SK-N-SH (cell line): ENCODE data around the gene STAMBP. TPM values are rescaled to one million over a fixed set of nuclear protein-coding genes. Genes with fewer than 3 reads are reported as not detected.

ENCODE experiments used
- CTCF ChIA-PET: fragments of 300-600, 350-600 bp; formaldehyde crosslinking; extraction: SDS; loops from one replicate; lab custom pipeline; 2021; lab: Yijun Ruan, JAX
- POLR2A ChIA-PET: fragments of 350-600 bp; sonication (Branson Sonifier 250); formaldehyde crosslinking; extraction: SDS; loops from one replicate; lab custom pipeline; 2020; ENCODE audit warnings: antibody characterized with exemption, inconsistent platforms; lab: Yijun Ruan, JAX
- DNase-seq: peaks from one replicate; pipeline ENCODE4 v3.0.0; 2012
- H2AFZ ChIP-seq: fragments of 200-600 bp; sonication (generic); 2 replicates; pipeline ENCODE4 v1.8.1; 2016; ENCODE audit warnings: antibody characterized with exemption, mild to moderate bottlenecking, low read depth
- H3F3A ChIP-seq: fragments of 200-600 bp; sonication (generic); replicated peaks from 2 replicates; pipeline ENCODE3; 2016; ENCODE audit warnings: antibody characterized with exemption, mild to moderate bottlenecking; ENCODE audit not compliant: insufficient read depth
- H3K27ac ChIP-seq, 2 experiments: fragments of 200-500 bp in 1 of 2; fragments of 200-600 bp in 1 of 2; sonication (Bioruptor generic) in 1 of 2; sonication (generic), shearing (Covaris generic) in 1 of 2; 2 replicates each; pipeline versions ENCODE4 v1.5.1 to v1.6.1; 2014 to 2016; ENCODE audit warnings: low read depth in 2 of 2, inconsistent platforms in 1 of 2, low read length in 1 of 2, mild to moderate bottlenecking in 1 of 2, mixed read lengths in 1 of 2
- H3K27me3 ChIP-seq: fragments of 200-600 bp; sonication (generic), shearing (Covaris generic); 2 replicates; pipeline ENCODE4 v1.6.1; 2016; ENCODE audit warnings: mixed run types; ENCODE audit not compliant: insufficient read depth
- H3K36me3 ChIP-seq, 2 experiments: fragments of 200-500 bp in 1 of 2; fragments of 200-600 bp in 1 of 2; sonication (Bioruptor generic) in 1 of 2; sonication (generic) in 1 of 2; replicated peaks in 1 of 2; 2 replicates each; pipeline versions ENCODE3 to v1.5.1; 2014 to 2016; ENCODE audit warnings: low read length in 1 of 2, mild to moderate bottlenecking in 1 of 2; ENCODE audit not compliant: insufficient read depth in 2 of 2, control insufficient read depth in 1 of 2
- H3K4me1 ChIP-seq, 2 experiments: fragments of 200-500 bp in 1 of 2; fragments of 200-600 bp in 1 of 2; sonication (Bioruptor generic) in 1 of 2; sonication (generic), shearing (Covaris generic) in 1 of 2; 2 replicates each; pipeline versions ENCODE4 v1.5.1 to v1.6.1; 2014 to 2016; ENCODE audit warnings: low read depth in 1 of 2, low read length in 1 of 2, mixed run types in 1 of 2; ENCODE audit not compliant: insufficient read depth in 2 of 2, control insufficient read depth in 1 of 2
- H3K4me2 ChIP-seq: fragments of 200-600 bp; sonication (generic), shearing (Covaris generic); 2 replicates; pipeline ENCODE4 v1.6.1; 2017; ENCODE audit warnings: mixed run types
- H3K4me3 ChIP-seq, 2 experiments: fragments of 200-500 bp in 1 of 2; fragments of 200-600 bp in 1 of 2; sonication (Bioruptor generic) in 1 of 2; sonication (generic), shearing (Covaris generic) in 1 of 2; 2 replicates each; pipeline versions ENCODE4 v1.5.1 to v1.8.1; 2014 to 2016; ENCODE audit warnings: low read depth in 2 of 2, inconsistent platforms in 1 of 2, low read length in 1 of 2, mild to moderate bottlenecking in 1 of 2, mixed read lengths in 1 of 2, moderate library complexity in 1 of 2
- H3K79me2 ChIP-seq: fragments of 200-600 bp; sonication (generic); 2 replicates; pipeline ENCODE4 v1.8.1; 2017; ENCODE audit warnings: mild to moderate bottlenecking; ENCODE audit not compliant: insufficient read depth
- H3K9ac ChIP-seq: fragments of 200-600 bp; sonication (generic); 2 replicates; pipeline ENCODE4 v1.6.1; 2017; ENCODE audit warnings: mixed run types
- H3K9me2 ChIP-seq: fragments of 200-600 bp; sonication (generic); 2 replicates; pipeline ENCODE4 v1.6.1; 2017; ENCODE audit warnings: mixed run types
- H3K9me3 ChIP-seq: fragments of 200-600 bp; sonication (generic); 2 replicates; pipeline ENCODE4 v1.6.1; 2017; ENCODE audit warnings: mixed run types, mild to moderate bottlenecking, moderate library complexity
- H4K20me1 ChIP-seq: fragments of 200-600 bp; sonication (generic); 2 replicates; pipeline ENCODE4 v1.6.1; 2017; ENCODE audit warnings: mild to moderate bottlenecking, mixed run types; ENCODE audit not compliant: insufficient read depth
- ELF1 ChIP-seq: IDR thresholded peaks from 2 replicates; pipeline ENCODE4 v1.4.0; 2012
- EP300 ChIP-seq, 2 experiments: IDR thresholded peaks; 2 replicates each; pipeline versions ENCODE4 v1.4.0 to v1.6.1; 2012; ENCODE audit warnings: borderline replicate concordance in 1 of 2, low read depth in 1 of 2, low read length in 1 of 2
- FOSL2 ChIP-seq: IDR thresholded peaks from 2 replicates; pipeline ENCODE4 v1.4.0; 2012; ENCODE audit warnings: low read depth, mild to moderate bottlenecking, moderate library complexity, borderline replicate concordance
- FOXJ3 ChIP-seq: sonication (generic); formaldehyde crosslinking; IDR thresholded peaks from 2 replicates; pipeline ENCODE4 v1.5.1; 2020; ENCODE audit warnings: mild to moderate bottlenecking, missing genetic modification reagents
- GABPA ChIP-seq: IDR thresholded peaks from 2 replicates; pipeline ENCODE4 v1.4.0; 2012; ENCODE audit warnings: low read depth, mild to moderate bottlenecking
- GATA2 ChIP-seq: sonication (generic); formaldehyde crosslinking; IDR thresholded peaks from 2 replicates; pipeline ENCODE4 v1.5.0; 2020; ENCODE audit warnings: mild to moderate bottlenecking, missing genetic modification reagents
- JUND ChIP-seq: IDR thresholded peaks from 2 replicates; pipeline ENCODE4 v1.4.0; 2012
- MAX ChIP-seq: IDR thresholded peaks from 2 replicates; pipeline ENCODE4 v1.4.0; 2012; ENCODE audit warnings: low read depth
- MEF2A ChIP-seq: IDR thresholded peaks from 2 replicates; pipeline ENCODE4 v1.4.0; 2012; ENCODE audit warnings: low read depth, borderline replicate concordance
- MXI1 ChIP-seq: IDR thresholded peaks from 2 replicates; pipeline ENCODE4 v1.6.1; 2012; ENCODE audit warnings: mild to moderate bottlenecking, low read depth, low read length, improper control_type of control experiment
- NFIC ChIP-seq: IDR thresholded peaks from 2 replicates; pipeline ENCODE4 v1.4.0; 2012; ENCODE audit warnings: borderline replicate concordance
- NRF1 ChIP-seq: IDR thresholded peaks from 2 replicates; pipeline ENCODE4 v1.6.1; 2012; ENCODE audit warnings: low read depth, mild to moderate bottlenecking, low read length
- POLR2AphosphoS5 ChIP-seq: IDR thresholded peaks from 2 replicates; pipeline ENCODE4 v1.6.1; 2012; ENCODE audit warnings: low read depth, low read length
- RAD21 ChIP-seq: IDR thresholded peaks from 2 replicates; pipeline ENCODE4 v1.6.1; 2012; ENCODE audit warnings: mild to moderate bottlenecking, low read length
- RCOR1 ChIP-seq: fragments of 150-350 bp; IDR thresholded peaks from 2 replicates; pipeline ENCODE4 v1.6.1; 2017; ENCODE audit warnings: antibody characterized with exemption, low read length
- SIN3A ChIP-seq: IDR thresholded peaks from 2 replicates; pipeline ENCODE4 v1.6.1; 2012; ENCODE audit warnings: low read depth, mild to moderate bottlenecking, low read length, moderate library complexity, borderline replicate concordance
- SMC3 ChIP-seq: IDR thresholded peaks from 2 replicates; pipeline ENCODE4 v1.6.1; 2012; ENCODE audit warnings: low read depth, low read length, improper control_type of control experiment
- TAF1 ChIP-seq: IDR thresholded peaks from 2 replicates; pipeline ENCODE4 v1.6.1; 2012; ENCODE audit warnings: low read depth, mild to moderate bottlenecking, low read length, moderate library complexity, borderline replicate concordance
- TCF12 ChIP-seq: IDR thresholded peaks from 2 replicates; pipeline ENCODE4 v1.4.0; 2012
- TEAD4 ChIP-seq: IDR thresholded peaks from 2 replicates; pipeline ENCODE4 v1.4.0; 2012; ENCODE audit warnings: mild to moderate bottlenecking, borderline replicate concordance; ENCODE audit not compliant: insufficient read depth
- USF1 ChIP-seq: IDR thresholded peaks from 2 replicates; pipeline ENCODE4 v1.4.0; 2012; ENCODE audit warnings: low read depth, borderline replicate concordance
- YY1 ChIP-seq: IDR thresholded peaks from 2 replicates; pipeline ENCODE4 v1.4.0; 2012; ENCODE audit warnings: low read depth, mild to moderate bottlenecking
- WGBS: methylation state at CpG from one replicate; pipeline ENCODE4 v1.1.6; 2017; ENCODE audit warnings: low lambda C conversion rate; 5-methylcytosine and 5-hydroxymethylcytosine counted together
- polyA plus RNA-seq, 3 experiments: library from polyadenylated mRNA; depleted of rRNA; stranded (reverse); fragments of >200 nt; gene quantifications; 2 replicates each; pipeline ENCODE4 v1.2.3, GENCODE V29; 2012
- TF ChIP-seq, protein P1 (sequence below): fragments of 150-350 bp; IDR thresholded peaks from 2 replicates; pipeline ENCODE4 v1.6.1; 2016; ENCODE audit warnings: mild to moderate bottlenecking, low read depth, low read length

The STAMBP gene
- polyA plus RNA-seq, 1 of the 3 experiments (the other 2 are of a cell fraction): 42.2 TPM

DNA sequence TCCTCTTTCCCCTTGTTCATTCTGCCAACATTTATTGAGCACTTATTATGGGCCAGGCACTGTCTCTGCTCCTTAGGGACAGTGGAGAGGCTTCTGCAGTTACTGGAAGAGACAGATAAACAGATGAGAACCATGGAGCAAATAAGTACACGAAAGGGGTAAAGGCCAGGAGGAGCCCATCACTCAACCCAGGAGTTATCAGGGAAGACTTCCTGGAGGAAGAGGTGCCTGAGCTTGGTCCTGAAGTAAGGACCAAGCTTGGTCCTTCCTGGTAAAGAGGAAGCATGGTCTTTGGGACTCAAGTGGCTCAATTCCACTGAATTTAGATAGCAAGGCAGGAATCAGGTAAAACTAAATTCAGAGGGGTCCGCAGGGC is 65.7 kb downstream of the STAMBP start:
- Histone ChIP-seq H3K9ac (no peak overlapping the region), H3K27ac (no peak overlapping the region), H4K20me1 (no peaks in the 10 kb centered on the region), H2AFZ (no peak overlapping the region), H3K36me3 (no peaks in the 10 kb centered on the region), H3K4me1 (no peaks in the 10 kb centered on the region), H3K9me3 (no peaks in the 10 kb centered on the region), H3K4me3 (no peak overlapping the region), H3F3A (no peaks in the 10 kb centered on the region), H3K9me2 (no peaks in the 10 kb centered on the region), H3K4me2 (no peak overlapping the region), H3K79me2 (no peaks in the 10 kb centered on the region), H3K27me3 (no peaks in the 10 kb centered on the region; the same call in 1 of the 2 replicates)
- no peak for DNase-seq
- CTCF ChIA-PET: no interaction called here
- WGBS: 94% methylated on average over 2 of the region's 2 CpGs
- POLR2A ChIA-PET: no interaction called here
- TF ChIP-seq JUND (no peak), GABPA (no peak), RAD21 (no peak), FOXJ3 (no peak), NFIC (no peak), TAF1 (no peak), ELF1 (no peak), SMC3 (no peak), POLR2AphosphoS5 (no peak), MEF2A (no peak), TCF12 (no peak), GATA2 (CRISPR knock-in tag) (no peak), NRF1 (no peak), USF1 (no peak)
- TF ChIP-seq, protein P1, sequence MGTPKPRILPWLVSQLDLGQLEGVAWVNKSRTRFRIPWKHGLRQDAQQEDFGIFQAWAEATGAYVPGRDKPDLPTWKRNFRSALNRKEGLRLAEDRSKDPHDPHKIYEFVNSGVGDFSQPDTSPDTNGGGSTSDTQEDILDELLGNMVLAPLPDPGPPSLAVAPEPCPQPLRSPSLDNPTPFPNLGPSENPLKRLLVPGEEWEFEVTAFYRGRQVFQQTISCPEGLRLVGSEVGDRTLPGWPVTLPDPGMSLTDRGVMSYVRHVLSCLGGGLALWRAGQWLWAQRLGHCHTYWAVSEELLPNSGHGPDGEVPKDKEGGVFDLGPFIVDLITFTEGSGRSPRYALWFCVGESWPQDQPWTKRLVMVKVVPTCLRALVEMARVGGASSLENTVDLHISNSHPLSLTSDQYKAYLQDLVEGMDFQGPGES: no peak

GRCh38 chr2:73894877-73895276 is 66.1 kb downstream of the STAMBP start:
- H2AFZ ChIP-seq: no peak overlapping the region
- H3K9me2 ChIP-seq: no peaks in the 10 kb centered on the region
- CTCF ChIA-PET: no interaction called here
- WGBS: 85% methylated on average over 5 of the region's 6 CpGs
- no peaks in the 10 kb centered on the region; the same call in 1 of the 2 replicates for H3K27me3 ChIP-seq
- no peak overlapping the region for H3K9ac ChIP-seq
- H3K4me2 ChIP-seq: no peak overlapping the region
- H3K36me3 ChIP-seq: no peaks in the 10 kb centered on the region
- no peak for DNase-seq
- POLR2A ChIA-PET: no interaction called here
- H3K27ac ChIP-seq: no peak overlapping the region
- H3K9me3 ChIP-seq: no peaks in the 10 kb centered on the region
- no peaks in the 10 kb centered on the region for H3F3A ChIP-seq
- TF ChIP-seq JUND: no peak
- TF ChIP-seq EP300 (IDR thresholded peaks at IDR 0.05; ENCODE audit: borderline replicate concordance in 1 of 2, low read depth in 1 of 2, low read length in 1 of 2): no peak
- no peak for TF ChIP-seq TAF1
- no peak for TF ChIP-seq FOSL2
- no peak for TF ChIP-seq YY1
- TF ChIP-seq SIN3A: no peak
- TF ChIP-seq, protein P1: no peak
- no peak for TF ChIP-seq TEAD4
- TF ChIP-seq MAX: no peak
- TF ChIP-seq RCOR1: no peak
- no peak for TF ChIP-seq POLR2AphosphoS5
- TF ChIP-seq MXI1: no peak
- no peaks in the 10 kb centered on the region for H4K20me1 ChIP-seq
- no peaks in the 10 kb centered on the region for H3K4me1 ChIP-seq
- H3K79me2 ChIP-seq: no peaks in the 10 kb centered on the region
- H3K4me3 ChIP-seq: no peak overlapping the region
